ENCODE measurements around the gene SESN1.

SESN1 gene

GRCh38 chr6:109019911-109020310 is 74.7 kb downstream of the SESN1 start:
- CTCF ChIA-PET, result no interaction called here
- POLR2A ChIA-PET (ENCODE audit: low non-redundant PET), result no interaction called here

GRCh38 chr6:109015176-109015575 is 79.5 kb downstream of the SESN1 start:
- no peak overlapping the region for H3K27ac ChIP-seq
- DNase-seq (ENCODE audit: low spot score), result peak; percentile 9
- no peak for TF ChIP-seq CTCF (conservative IDR thresholded peaks at IDR 0.05; ENCODE audit: low read depth)
- ChIA-PET CTCF (interaction anchor here (0.7 kb wide), 1 partner anchor 36 kb away, joined by 3 read pairs; no protein-coding TSS in a partner anchor), POLR2A (ENCODE audit: low non-redundant PET) (no interaction called here)

More at GRCh38 chr6:109019911-109020310, 74.7 kb downstream of the SESN1 start:
- no peak for DNase-seq (ENCODE audit: low spot score)
- H3K27ac ChIP-seq, result no peak overlapping the region
- no peak for TF ChIP-seq CTCF (conservative IDR thresholded peaks at IDR 0.05; ENCODE audit: low read depth)

- no peak overlapping the region for H3K27ac ChIP-seq
- ChIA-PET POLR2A (ENCODE audit: low non-redundant PET) (no interaction called here), CTCF (interaction anchor here (0.6 kb wide), 1 partner anchor 10 kb away, joined by 3 read pairs; no protein-coding TSS in a partner anchor)
Measured at GRCh38 chr6:109014606-109015005, 80.0 kb downstream of the SESN1 start.

GRCh38 chr6:109013656-109014305 is 80.9 kb downstream of the SESN1 start:
- ChIA-PET POLR2A (ENCODE audit: low non-redundant PET) (no interaction called here), CTCF (no interaction called here)
- no peak for TF ChIP-seq CTCF (conservative IDR thresholded peaks at IDR 0.05; ENCODE audit: low read depth)
- DNase-seq (ENCODE audit: low spot score), result no peak
- no peak overlapping the region for H3K27ac ChIP-seq

More at GRCh38 chr6:109014606-109015005, 80.0 kb downstream of the SESN1 start:
- no peak for DNase-seq (ENCODE audit: low spot score)
- TF ChIP-seq CTCF (conservative IDR thresholded peaks at IDR 0.05; ENCODE audit: low read depth), result no peak

GRCh38 chr6:109010705-109011102 is 83.9 kb downstream of the SESN1 start:
- no peak overlapping the region for H3K27ac ChIP-seq
- no peak for TF ChIP-seq CTCF (conservative IDR thresholded peaks at IDR 0.05; ENCODE audit: low read depth)
- ChIA-PET CTCF (interaction anchor here (0.6 kb wide), 1 partner anchor 22 kb away, joined by 3 read pairs; no protein-coding TSS in a partner anchor), POLR2A (ENCODE audit: low non-redundant PET) (no interaction called here)
- no peak for DNase-seq (ENCODE audit: low spot score)

GRCh38 chr6:109009962-109010704 is 84.5 kb downstream of the SESN1 start:
- TF ChIP-seq CTCF (conservative IDR thresholded peaks at IDR 0.05; ENCODE audit: low read depth), result no peak
- peak overlapping the region; percentile 93 for H3K27ac ChIP-seq
- ChIA-PET POLR2A (ENCODE audit: low non-redundant PET) (no interaction called here), CTCF (interaction anchor here (0.6 kb wide), 1 partner anchor 80 kb away, joined by 3 read pairs; no protein-coding TSS in a partner anchor)
- DNase-seq (ENCODE audit: low spot score), result no peak

All from RWPE1 (cell line).